MCF 10A (cell line): ENCODE data around the gene STK10. TPM values are rescaled to one million over a fixed set of nuclear protein-coding genes. Genes with fewer than 3 reads are reported as not detected.

ENCODE experiments used
- BruUV-seq: library from RNA; stranded (reverse); fragments of 400-500 nt; replicated peaks from 2 replicates; lab custom pipeline; 2021; lab: Mats Ljungman, UMichigan
- CTCF ChIA-PET: fragments of 300-600 bp; sonication (Branson Sonifier 250); formaldehyde crosslinking; extraction: SDS; loops from one replicate; lab custom pipeline; 2021; ENCODE audit warnings: antibody characterized with exemption, inconsistent platforms; lab: Yijun Ruan, JAX
- POLR2A ChIA-PET: fragments of 300-600, 350-650 bp; sonication (Branson Sonifier 250); formaldehyde crosslinking; extraction: SDS; loops from one replicate; lab custom pipeline; 2020; ENCODE audit warnings: antibody characterized with exemption, inconsistent platforms; lab: Yijun Ruan, JAX
- DNase-seq: peaks from one replicate; pipeline ENCODE4 v3.0.0-alpha.2; 2018; ENCODE audit not compliant: unreplicated experiment
- H3K27ac Mint-ChIP-seq: one replicate; pipeline ENCODE4 v1.8.0; 2022; ENCODE audit warnings: mild to moderate bottlenecking, low read depth, mixed read lengths; ENCODE audit not compliant: unreplicated experiment
- H3K27me3 Mint-ChIP-seq: one replicate; pipeline ENCODE4 v1.8.0; 2022; ENCODE audit warnings: mixed read lengths; ENCODE audit not compliant: insufficient read depth, unreplicated experiment
- H3K36me3 Mint-ChIP-seq: one replicate; pipeline ENCODE4 v1.8.0; 2022; ENCODE audit warnings: mild to moderate bottlenecking, moderate library complexity, mixed read lengths; ENCODE audit not compliant: insufficient read depth, unreplicated experiment
- H3K4me1 Mint-ChIP-seq: one replicate; pipeline ENCODE4 v1.8.0; 2022; ENCODE audit warnings: mixed read lengths; ENCODE audit not compliant: insufficient read depth, unreplicated experiment
- H3K4me3 Mint-ChIP-seq: one replicate; pipeline ENCODE4 v1.8.0; 2022; ENCODE audit warnings: mild to moderate bottlenecking, moderate library complexity, mixed read lengths; ENCODE audit not compliant: unreplicated experiment
- H3K9me3 Mint-ChIP-seq: one replicate; pipeline ENCODE4 v1.8.0; 2022; ENCODE audit warnings: mixed read lengths; ENCODE audit not compliant: unreplicated experiment
- intact Hi-C: fragments of 100-400 bp; cut with micrococcal nuclease; formaldehyde crosslinking; loops from 2 replicates; pipeline ENCODE4 v1.14.1; 2022
- total RNA-seq: library from RNA; stranded (reverse); gene quantifications from 2 replicates; pipeline ENCODE4 v1.2.3, GENCODE V29; 2022
- TF ChIP-seq, protein P1 (sequence below): fragments of 200-600 bp; IDR thresholded peaks from one replicate; pipeline ENCODE4 v1.8.0; 2022; ENCODE audit warnings: antibody characterized with exemption, mild to moderate bottlenecking; ENCODE audit not compliant: unreplicated experiment

The STK10 gene
- total RNA-seq, 1 experiment from 2014 or later, result 46.5 TPM

DNA sequence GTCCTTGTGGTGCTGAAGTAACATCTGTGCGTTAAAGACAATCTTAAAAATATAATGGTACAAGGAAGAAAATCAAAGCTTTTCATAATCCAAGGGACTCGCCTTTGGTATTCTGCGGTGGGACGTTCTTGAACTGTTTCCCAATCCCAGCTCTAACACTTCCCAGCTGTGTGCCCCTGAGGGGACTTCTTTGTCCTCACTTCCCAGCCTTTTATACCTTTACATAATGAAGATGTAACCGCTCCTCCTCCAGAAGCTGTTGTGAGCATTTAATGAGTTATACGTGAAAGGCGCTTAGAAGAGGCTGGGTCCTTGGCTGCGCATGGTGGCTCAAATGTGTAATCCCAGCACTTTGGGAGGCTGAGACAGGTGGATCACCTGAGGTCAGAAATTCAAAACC lies 16.9 kb downstream of the STK10 start:
- DNase-seq, result no peak
- Mint-ChIP-seq H3K9me3 (no peaks in the 10 kb centered on the region), H3K27ac (no peak overlapping the region), H3K27me3 (no peaks in the 10 kb centered on the region), H3K36me3 (peaks cover 6% of the 10 kb centered on the region), H3K4me1 (peaks cover 15% of the 10 kb centered on the region), H3K4me3 (no peak overlapping the region)
- TF ChIP-seq, protein P1, sequence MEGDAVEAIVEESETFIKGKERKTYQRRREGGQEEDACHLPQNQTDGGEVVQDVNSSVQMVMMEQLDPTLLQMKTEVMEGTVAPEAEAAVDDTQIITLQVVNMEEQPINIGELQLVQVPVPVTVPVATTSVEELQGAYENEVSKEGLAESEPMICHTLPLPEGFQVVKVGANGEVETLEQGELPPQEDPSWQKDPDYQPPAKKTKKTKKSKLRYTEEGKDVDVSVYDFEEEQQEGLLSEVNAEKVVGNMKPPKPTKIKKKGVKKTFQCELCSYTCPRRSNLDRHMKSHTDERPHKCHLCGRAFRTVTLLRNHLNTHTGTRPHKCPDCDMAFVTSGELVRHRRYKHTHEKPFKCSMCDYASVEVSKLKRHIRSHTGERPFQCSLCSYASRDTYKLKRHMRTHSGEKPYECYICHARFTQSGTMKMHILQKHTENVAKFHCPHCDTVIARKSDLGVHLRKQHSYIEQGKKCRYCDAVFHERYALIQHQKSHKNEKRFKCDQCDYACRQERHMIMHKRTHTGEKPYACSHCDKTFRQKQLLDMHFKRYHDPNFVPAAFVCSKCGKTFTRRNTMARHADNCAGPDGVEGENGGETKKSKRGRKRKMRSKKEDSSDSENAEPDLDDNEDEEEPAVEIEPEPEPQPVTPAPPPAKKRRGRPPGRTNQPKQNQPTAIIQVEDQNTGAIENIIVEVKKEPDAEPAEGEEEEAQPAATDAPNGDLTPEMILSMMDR, result no peak
- CTCF ChIA-PET, result interaction anchor here (6.4 kb wide), 1 partner anchor 15 kb away, joined by 69 read pairs; the partner anchor contains the start of gene STK10
- POLR2A ChIA-PET, result interaction anchor here (0.6 kb wide), 1 partner anchor 61 kb away, joined by 3 read pairs; no protein-coding TSS in a partner anchor
- intact Hi-C loops, result no loop called here
- BruUV-seq, result no TSS peak

DNA sequence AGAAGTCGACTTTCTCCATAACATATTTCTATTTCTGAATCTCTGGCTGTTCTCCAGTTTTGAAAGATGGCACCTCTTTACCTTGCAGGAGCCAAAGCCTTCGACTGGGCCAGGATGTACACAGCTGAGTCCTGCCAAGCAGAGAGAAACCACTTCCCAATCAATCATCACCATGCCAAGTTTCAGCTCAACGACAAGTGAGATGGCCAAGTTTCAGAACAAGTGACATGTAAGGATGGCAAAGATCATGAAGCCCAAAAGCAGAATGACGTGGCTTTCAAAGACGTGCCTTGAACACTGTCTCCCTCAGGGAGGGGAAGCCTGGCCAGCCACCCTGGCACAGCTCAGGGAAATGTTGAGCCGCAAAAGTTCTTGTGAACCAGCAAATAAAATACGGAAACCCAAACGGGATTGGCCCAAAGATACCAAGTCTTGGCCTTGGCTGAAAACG lies 17.7 kb downstream of the STK10 start:
- ChIA-PET CTCF (interaction anchor here (0.8 to 0.9 kb wide), 2 partner anchors 16 to 653 kb away, joined by 3 to 4 read pairs; no protein-coding TSS in a partner anchor), POLR2A (interaction anchor here (0.7 kb wide), 1 partner anchor 22 kb away, joined by 4 read pairs; no protein-coding TSS in a partner anchor)
- BruUV-seq, result no TSS peak
- TF ChIP-seq, protein P1, result no peak
- H3K27ac Mint-ChIP-seq, result no peak overlapping the region
- no peaks in the 10 kb centered on the region for H3K27me3 Mint-ChIP-seq
- H3K9me3 Mint-ChIP-seq, result no peaks in the 10 kb centered on the region
- H3K36me3 Mint-ChIP-seq, result peaks cover 6% of the 10 kb centered on the region
- no peak overlapping the region for H3K4me3 Mint-ChIP-seq
- peaks cover 15% of the 10 kb centered on the region for H3K4me1 Mint-ChIP-seq
- intact Hi-C loops, result no loop called here
- DNase-seq, result no peak

DNA sequence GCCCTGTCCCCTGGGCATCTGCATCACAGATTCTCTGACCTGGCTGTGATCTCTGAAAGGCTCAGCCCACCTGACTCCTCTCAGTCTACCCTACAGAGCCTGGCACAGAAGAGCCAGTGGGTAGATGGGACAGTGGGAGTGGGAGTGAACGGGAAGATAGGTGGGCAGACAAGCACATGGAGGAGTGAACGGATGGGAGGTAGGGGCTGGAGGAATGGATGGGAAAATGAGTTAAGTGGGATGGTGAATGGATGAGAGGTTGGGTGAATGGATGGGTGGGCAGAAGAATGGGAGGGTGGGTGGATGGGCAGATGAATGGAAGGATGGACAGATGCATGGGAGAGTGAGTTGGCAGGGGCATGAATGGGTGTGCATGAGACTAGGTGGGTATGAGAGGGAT lies 18.8 kb downstream of the STK10 start:
- intact Hi-C loops, result no loop called here
- Mint-ChIP-seq H3K9me3 (no peaks in the 10 kb centered on the region), H3K36me3 (peaks cover 6% of the 10 kb centered on the region), H3K4me1 (peaks cover 10% of the 10 kb centered on the region), H3K27ac (peak overlapping the region; percentile 57), H3K4me3 (no peak overlapping the region), H3K27me3 (no peaks in the 10 kb centered on the region)
- DNase-seq, result no peak
- ChIA-PET CTCF (interaction anchor here (0.7 kb wide), 1 partner anchor 281 kb away, joined by 3 read pairs; no protein-coding TSS in a partner anchor), POLR2A (no interaction called here)
- BruUV-seq, result no TSS peak
- TF ChIP-seq, protein P1, result no peak

DNA sequence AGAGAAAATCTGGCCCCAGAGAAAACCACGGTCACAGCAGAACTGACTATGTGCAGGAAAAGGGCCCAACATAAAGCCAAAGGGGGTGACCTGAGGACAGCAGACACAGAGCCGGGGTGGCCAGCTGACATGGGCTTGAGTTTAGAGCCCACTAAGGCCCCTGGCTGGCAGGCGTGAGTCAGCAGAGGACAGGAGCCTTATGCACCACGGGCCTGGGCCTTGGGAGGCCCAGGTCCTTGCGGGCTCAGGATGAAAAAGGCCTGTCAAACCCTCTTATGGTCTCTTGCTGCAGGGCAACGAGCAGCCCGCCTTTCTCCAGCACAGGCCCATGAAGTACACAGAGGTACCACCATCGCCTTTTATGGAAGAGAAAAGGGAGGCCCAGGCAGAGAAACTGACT lies 19.7 kb downstream of the STK10 start:
- H3K36me3 Mint-ChIP-seq, result peaks cover 6% of the 10 kb centered on the region
- no peak overlapping the region for H3K27ac Mint-ChIP-seq
- no peaks in the 10 kb centered on the region for H3K9me3 Mint-ChIP-seq
- H3K27me3 Mint-ChIP-seq, result no peaks in the 10 kb centered on the region
- H3K4me3 Mint-ChIP-seq, result no peak overlapping the region
- ChIA-PET CTCF (no interaction called here), POLR2A (no interaction called here)
- TF ChIP-seq, protein P1, result no peak
- no TSS peak for BruUV-seq
- DNase-seq, result no peak
- intact Hi-C loops, result no loop called here
- H3K4me1 Mint-ChIP-seq, result peaks cover 1% of the 10 kb centered on the region
